HG03575 (cell line): ENCODE results near the gene IVD.
"Not testable (repeated sequence)": the region's sequence is repeated elsewhere in the genome, so short reads cannot be mapped to it uniquely, and the experiment has no call there.

Source experiments
- ATAC-seq: cut with Tn5 transposase; IDR thresholded peaks from one replicate; pipeline ENCODE4 v1.9.1; 2021; ENCODE audit not compliant: unreplicated experiment, insufficient number of reproducible peaks, low FRiP score; ENCODE audit errors: extremely low read depth

The IVD gene

DNA sequence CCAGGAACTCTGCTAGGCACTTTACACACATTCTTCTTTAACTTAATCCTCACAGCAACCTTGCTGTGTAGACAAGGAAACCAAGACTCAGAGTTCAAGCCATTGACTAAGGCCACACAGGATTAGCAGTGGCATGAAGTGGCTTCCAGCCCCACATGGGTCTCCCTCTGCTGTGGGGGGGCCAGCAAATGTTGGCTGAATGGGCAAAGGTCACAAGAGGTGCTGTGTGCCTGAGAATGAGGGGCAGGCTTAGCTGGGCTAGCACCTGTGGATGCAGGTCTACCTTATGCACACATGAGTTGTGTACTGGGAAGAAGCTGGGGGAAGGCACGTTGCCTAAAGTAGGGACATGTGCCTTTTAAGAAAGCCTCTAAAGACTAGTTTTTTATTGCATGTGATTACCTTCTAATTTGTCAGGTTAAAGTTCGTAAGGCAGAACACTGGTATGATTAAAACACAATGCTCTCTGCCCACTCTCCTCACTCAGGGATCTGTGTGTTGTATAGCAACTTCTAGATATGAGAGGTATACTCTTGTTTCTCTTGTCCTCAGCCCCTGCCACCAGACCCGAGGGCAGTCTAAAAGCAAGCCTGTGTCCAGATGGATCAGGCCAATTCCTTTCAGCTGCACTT lies 46.0 kb downstream of the IVD start:
- ATAC-seq, result no peak

DNA sequence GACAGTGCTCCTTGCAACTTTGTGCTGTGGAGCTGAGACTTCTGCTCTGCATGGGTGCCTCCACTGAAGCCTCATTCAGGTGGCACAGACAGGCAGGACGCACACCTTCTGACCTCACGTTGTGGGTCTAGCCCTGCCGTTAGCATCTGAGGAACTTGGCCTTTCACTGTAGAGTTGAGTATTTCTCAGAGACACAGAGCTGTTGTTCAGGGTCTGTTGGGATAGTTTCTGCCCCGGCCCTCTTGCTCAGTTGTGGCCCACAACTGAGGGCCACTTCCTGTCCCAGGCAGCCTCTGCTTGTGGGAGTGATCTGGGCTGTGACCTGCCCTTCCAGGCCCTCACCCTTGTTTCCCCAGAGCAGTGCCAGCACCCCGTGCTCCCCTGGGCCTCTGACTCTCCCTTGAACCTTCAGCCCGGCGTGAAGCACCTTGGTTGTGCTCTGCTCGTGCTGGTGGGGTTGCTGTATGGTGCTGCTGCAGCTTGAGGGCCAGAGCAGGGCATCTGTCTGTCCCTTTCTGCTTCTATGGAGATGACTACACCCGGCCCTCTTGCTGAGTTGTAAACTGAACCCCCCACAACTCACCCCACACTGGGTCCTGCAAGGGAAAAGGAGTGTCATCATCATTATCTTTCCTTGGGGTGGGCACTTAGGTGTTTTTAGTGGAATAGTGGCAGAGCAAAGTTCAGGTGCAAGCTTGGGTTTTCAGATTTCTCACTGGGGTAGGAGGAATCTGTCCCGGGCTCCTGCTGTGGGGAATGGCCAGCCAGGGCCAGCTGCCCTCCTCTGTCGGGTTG lies 46.9 kb downstream of the IVD start:
- no peak for ATAC-seq

DNA sequence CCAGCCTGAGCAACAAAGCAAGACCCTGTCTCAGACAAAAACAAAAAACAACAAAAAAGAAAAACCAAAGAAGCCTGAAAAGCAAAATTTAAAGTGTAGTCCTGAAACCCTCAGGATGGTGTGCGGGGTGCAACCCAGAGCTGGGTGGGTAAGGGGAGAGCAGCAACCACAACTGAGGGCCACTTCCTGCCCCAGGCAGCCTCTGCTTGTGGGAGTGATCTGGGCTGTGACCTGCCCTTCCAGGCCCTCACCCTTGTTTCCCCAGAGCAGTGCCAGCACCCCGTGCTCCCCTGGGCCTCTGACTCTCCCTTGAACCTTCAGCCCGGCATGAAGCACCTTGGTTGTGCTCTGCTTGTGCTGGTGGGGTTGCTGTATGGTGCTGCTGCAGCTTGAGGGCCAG lies 48.3 kb downstream of the IVD start:
- not testable (repeated sequence) for ATAC-seq

DNA sequence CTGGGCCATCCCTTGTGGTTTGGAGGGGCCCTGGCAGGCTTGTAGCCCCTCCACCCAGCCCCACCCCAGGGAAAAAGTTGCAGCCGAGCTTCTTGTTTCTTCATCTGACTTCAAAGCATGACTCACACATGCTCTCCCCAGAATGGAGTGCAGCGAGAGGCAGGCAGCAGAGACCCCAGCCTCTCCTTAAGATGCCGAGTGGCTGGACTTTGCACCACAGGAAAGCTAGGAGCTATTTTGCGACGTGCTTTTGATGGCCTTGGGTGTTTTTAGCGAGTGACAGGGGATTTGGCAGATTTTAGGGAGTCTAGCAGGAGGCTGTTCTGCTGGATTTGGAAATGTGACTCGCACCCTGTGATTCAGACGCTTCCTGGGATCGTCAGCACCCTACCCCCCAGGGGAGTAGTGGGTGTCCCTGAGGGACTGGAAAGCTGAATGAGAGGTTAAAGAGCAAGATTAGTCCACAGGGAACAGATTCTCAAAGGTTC lies 49.4 kb downstream of the IVD start:
- ATAC-seq, result no peak

DNA sequence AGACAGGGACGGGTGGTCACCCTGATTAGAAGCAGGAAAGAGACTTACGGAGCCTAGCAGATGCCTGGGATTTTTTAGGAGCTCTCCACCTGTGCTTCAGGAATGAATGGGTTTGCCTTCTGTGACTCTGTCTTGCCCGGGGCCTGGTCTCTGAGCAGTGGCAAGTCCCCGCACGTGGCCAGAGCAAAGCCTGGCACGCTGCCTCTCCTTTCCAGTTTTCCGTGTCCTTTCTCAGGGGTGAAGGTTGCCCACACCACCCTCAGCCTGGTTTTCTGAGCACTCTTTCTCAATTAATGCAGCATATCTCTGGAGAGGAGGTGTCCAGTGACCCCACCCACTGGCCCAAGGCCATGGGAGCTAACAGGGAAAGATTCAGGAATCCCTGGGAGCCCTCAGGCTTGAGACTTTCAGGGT lies 50.7 kb downstream of the IVD start:
- ATAC-seq, result no peak

DNA sequence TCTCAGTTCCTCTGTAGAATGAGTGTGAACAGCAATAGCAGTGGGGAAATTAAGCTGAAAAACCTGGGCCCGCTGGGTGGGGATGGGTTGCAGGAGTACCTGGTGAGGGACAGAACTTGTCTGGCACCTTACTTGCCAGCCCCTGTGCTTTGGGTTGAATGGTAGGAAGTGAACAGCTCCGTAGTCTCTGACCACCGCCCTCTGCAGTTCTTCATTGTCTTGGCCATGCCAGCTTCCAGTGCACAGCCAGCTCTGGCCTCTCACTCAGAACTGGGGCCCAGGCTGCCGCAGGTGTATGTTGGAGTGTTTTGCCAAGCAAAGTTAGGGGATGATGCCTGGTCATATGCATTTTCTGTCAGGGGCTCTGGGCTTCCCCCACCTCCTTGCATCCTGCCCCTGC lies 51.1 kb downstream of the IVD start:
- no peak for ATAC-seq

DNA sequence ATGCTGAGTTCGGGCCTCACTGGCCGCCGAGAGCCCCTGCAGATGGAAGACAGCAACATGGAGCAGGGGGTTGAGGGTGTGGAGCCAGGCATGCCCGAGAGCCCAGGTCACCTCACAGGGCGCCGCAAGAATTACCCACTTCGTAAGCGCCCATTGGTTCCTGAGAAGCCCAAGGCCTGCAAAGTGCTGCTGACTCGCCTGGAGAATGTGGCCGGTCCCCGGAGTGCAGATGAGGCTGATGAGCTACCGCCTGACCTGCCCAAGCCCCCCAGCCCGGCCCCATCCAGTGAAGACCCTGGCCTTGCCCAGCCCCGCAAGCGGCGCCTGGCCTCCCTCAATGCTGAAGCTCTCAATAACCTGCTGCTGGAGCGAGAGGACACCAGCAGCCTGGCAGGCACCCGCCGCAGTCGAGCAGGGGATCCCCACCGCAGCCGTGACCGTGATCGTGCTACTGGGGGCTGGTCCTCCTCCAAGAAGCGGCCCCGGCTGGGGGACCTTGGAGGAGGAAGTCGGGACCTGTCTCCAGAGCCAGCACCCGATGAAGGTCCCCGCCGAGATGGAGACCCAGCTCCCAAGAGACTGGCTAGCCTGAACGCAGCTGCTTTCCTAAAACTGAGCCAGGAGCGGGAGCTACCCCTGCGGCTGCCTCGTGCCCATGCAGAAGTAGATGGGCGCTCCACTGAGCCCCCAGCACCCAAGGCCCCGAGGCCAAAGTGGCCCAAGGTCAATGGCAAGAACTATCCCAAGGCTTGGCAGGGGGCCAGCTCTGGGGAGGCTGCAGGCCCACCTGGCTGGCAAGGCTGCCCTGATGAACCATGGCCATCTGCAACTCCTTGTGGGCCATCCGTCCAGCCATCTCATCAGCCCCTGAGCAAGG lies 53.1 kb downstream of the IVD start:
- no peak for ATAC-seq

DNA sequence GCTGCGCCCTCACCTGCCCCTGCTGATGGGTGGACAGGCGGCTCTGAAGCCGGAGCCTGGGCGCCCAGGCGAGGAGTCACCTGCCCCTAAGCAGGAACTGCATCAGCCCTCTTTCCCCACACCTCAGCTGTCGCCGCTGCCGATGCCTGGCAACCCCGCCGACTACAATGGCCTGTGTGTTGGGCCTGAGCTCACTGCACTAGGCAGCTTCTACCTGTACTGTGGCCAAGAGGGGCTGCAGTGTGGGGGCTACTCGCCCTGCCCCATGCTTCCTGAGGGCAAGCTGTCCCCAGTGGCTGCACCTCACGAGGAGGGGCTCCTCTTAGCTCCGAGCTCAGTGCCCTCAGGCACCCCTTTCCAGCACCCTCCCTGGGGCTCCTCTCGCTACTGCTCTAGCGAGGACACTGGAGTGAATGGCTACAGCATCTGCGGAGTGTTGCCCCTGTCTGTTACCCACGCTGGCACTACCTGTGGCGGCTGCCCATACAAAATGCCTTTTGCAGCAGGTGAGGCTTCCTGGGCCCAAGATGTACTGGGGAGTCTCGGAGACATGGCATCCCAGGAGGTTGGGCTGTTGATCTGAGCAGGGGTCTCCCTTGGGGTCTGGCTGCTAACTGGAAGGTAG lies 53.9 kb downstream of the IVD start:
- ATAC-seq, result no peak

DNA sequence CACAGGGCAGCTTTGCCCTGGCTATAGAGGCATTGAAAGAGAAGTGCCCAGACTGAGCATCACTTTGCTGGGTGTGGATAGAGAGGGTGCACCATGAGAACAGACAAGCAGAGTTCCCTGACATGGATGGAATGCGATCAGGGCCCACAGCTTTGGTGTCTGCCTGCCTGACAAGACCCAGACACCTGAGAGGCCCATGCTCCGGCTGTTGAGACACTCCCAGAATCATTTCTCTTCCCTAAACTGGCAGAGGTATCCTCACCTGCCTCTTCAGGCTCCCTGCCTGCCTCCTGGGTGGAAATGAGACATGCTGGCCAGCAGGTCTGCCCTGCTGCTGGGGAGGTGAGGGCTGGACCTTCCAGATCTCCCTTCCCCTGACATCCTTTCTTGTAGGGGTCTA lies 54.8 kb downstream of the IVD start:
- no peak for ATAC-seq

DNA sequence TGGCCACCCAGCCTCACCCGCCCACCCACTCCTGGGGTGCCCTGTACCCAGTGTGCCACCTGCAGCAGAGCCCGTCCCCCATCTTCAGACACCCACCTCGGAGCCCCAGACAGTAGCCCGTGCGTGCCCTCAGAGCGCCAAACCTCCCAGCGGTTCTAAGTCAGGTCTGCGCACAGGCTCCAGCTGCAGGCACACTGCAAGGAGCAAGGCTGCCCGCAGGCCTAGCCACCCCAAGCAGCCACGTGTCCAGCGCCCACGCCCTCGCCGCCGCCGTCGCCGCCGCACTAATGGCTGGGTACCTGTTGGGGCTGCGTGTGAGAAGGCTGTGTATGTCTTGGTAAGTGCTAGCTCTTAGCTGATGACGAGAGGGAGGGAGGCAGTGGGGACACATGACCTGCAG lies 56.4 kb downstream of the IVD start:
- no peak for ATAC-seq

DNA sequence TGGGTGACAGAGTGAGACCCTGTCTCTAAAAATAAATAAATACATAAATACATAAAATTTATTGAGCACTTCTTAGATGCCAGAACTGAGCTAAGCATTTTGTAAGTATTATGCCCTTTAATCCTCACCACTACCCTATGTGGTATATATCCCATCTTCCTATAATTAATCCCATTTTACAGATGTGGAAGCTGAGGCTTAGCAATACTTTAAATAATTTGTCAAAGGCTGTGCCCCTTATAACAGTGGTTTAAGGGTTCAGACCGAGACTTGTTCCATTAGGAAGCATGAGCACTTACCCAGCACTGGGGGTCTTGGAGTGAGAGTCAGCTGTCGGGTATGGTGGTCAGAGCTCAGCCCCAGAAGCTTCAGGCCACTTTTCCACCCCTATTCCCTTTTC lies 57.7 kb downstream of the IVD start:
- ATAC-seq, result no peak

DNA sequence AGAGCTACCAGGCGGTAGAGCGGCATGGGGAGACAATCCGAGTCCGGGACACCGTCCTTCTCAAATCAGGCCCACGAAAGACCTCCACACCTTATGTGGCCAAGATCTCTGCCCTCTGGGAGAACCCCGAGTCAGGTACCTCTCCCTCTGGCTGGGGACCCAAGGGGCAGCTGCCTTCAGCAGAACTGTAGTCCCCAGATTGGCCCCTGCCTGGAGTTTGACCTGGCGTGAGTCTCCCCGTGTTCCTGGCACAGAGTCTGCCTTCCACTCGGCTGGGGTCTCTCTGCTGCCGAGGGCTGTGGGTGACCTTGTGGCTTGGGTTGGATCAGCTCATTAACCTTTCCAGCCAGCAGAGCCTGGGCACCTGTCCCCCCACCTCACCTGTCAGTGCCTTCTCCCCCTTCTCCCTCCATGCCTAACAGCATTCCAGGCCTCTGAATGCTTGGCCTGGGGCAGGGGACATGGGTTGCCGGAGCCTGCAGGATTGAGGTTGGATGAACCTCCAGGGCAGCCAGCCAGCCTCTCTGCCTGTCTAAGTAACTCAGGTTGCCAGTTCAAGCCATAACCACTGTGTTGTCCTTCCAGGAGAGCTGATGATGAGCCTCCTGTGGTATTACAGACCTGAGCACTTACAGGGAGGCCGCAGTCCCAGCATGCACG lies 58.4 kb downstream of the IVD start:
- ATAC-seq, result no peak

DNA sequence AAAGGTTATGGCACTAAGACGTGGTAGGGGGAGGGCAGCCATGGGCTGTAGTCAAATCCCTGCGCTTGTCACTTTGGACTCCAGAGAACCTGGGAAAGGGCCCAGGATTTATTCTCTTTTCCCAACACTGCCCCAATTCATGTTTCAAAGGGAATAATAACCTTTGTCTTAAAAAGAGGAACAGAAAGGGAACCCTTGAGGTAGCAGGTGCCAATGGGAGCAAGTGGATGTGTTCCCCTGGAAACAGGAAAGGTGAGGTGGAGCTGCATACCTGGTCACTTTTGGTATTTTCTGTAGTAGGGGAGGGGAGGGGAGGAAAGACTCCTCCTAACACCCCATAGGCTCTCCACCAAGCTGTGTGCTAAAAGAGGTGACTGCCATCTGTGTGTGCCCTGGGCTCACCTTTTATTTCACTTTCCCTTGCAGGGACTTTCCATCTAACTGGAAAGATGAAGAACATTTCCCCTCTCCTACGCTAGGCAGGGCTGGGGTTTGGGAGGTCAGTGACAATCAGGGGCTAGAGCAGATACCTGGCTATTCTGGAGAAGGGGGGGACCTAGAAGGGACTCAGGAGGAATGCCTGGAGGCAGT lies 59.1 kb downstream of the IVD start:
- ATAC-seq, result no peak

DNA sequence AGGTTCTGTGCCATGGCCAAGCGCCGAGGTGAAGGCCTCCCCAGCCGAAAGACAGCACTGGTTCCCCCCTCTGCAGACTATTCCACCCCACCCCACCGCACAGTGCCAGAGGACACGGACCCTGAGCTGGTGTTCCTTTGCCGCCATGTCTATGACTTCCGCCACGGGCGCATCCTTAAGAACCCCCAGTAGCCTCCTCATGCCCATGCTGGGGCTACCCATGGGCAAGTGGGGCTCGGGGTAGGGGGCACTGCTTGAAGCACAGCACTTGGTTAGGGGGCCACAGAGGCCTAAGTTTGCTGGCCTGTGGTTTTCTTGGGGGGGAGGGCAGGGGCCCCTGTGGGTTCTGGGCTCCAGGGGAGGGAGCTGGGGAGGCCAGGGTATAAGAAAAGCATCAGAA lies 60.3 kb downstream of the IVD start:
- no peak for ATAC-seq

DNA sequence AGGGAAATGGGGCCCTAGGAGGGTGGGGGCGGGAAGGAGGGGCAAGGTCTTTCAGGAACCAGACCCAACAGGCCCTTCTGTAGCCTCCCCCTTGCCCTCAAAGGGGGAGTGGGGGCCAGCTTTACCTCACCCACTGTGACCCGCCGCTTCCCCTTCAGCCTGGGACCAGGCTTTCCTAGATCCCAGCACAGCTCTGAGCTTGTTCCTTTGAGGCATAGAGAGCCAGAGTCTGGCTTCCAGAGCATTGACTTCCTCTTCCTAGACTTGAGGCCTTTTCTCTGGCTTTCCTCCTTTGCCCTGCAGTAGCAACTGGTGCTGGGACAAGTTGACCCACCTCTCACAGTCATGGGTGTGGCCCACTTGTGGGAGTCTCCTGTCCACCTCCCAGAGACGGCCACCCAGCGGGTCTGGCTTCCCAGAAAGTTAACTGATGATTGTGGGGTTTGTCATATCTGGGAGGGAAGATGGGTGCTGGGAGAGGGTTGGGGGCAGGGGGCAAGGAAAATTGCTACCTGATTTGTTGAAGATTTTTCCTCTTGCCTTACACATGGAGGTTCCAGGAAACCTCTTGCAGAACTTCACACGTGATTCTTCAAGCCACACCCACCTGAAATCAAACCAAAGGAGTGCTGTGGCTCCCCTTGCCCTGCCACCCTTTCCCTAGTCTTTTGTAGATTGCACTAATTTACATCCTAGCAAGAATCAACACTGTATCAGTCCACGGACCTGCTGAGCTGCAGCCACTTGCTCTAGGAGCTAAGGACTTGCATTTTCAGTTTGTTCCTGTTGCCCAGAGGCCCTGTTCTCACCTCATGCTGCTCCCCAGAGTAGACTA lies 61.0 kb downstream of the IVD start:
- ATAC-seq, result no peak

DNA sequence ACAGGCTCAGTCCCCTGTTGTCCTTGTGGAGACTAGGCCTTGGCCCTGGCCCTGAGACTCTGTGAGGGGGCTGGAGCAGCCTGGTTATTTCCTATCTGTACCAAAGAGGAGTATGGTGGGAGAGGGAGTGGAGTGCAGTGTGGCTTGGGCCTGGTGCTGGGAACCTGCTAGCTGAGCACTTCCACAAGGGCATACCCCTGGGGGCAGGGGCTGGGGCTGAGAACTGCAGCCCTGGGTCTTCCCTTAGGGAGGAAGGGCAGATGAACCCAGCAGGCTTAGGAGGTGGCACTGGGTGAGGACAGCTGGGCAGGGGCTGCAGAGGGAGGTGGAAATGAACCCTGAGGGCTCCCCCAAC lies 61.6 kb downstream of the IVD start:
- no peak for ATAC-seq

DNA sequence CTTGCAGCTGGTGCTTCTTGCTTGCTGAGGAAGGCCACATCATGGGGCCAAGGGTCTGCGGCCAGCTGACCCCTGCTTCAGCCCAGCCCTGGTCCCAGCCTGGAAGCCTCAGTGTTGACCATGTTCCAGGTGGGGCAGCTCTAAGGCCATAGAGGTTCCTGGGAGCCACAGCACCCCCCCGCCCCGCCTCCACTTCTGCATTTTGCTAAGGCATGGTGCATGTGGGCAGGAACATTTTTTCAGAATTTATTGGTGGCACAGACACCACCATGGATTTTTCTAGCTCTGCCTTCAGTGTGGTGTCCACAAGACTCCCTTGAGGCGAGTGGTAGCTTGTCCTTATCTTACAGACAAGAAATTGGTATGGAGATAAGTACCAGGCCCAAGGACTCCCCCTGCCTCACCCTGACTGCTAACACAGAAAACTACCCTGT lies 63.3 kb downstream of the IVD start:
- no peak for ATAC-seq
